ENCODE measurements around the gene SYT6.

Gene SYT6

DNA sequence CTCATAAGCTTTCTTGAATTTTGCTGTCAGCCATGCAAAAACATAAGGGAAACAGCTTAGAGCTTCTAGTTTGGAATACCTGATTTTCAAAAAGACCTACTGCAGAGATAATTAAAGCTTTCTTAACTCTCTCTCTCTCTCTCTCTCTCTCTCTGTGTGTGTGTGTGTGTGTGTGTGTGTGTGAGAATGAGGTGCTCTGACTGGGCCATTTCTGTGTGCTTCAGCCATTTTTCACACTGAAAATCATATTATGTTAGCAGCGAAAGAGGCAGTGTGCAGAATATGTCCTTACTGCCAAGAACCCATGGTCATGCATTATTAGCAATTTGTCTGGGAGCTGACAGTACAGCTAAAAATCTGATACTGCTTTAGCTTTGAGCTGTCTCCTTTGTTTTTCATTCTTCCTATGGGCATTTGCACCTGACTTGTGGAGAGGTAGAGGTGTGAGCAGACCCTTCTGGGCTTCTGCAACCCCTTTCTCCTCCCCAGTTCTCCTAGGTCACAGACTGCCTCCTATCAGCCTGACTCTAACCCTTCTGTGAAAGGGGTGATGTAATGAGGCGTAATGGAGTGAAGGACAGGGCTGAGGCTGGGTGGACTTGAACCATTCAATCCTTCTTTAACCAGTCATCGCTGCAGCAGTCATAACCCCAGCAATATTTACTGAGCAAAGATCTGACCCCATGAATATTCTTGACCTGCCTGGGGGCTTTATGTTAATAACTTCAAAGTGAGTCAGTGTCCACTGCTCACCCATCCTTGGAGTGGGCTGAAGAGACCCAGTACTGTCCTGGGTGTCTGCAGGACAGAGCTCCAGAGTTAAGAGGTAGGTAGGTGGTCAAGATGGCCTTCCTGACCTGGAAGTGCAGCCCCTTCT is 61.2 kb downstream of the SYT6 start:
- Histone ChIP-seq H3K9me3 (replicated peaks; ENCODE audit: insufficient read depth, low read length) (no peaks in the 10 kb centered on the region), H3F3A (ENCODE audit: insufficient read depth, low read length) (no peaks in the 10 kb centered on the region), H3K9ac (ENCODE audit: low read length) (no peak overlapping the region), H3K27ac (ENCODE audit: low read length) (no peak overlapping the region), H3K36me3 (replicated peaks; ENCODE audit: insufficient read depth, low read length) (no peaks in the 10 kb centered on the region), H3K4me2 (ENCODE audit: low read depth, low read length) (no peak overlapping the region), H4K20me1 (ENCODE audit: insufficient read depth, low read length) (no peaks in the 10 kb centered on the region), H3K4me3 (ENCODE audit: low read length) (no peak overlapping the region), H3K4me1 (ENCODE audit: low read length) (no peaks in the 10 kb centered on the region), H3K9me2 (replicated peaks; ENCODE audit: insufficient read depth, low read length) (no peaks in the 10 kb centered on the region), H2AFZ (ENCODE audit: low read length) (no peak overlapping the region), H3K27me3 (replicated peaks; ENCODE audit: insufficient read depth, low read length) (no peaks in the 10 kb centered on the region), H3K79me2 (ENCODE audit: low read length) (no peaks in the 10 kb centered on the region)
- TF ChIP-seq EZH2phosphoT487 (IDR thresholded peaks at IDR 0.05; ENCODE audit: low read length) (no peak), EZH2 (optimal IDR thresholded peaks at IDR 0.05; ENCODE audit: low read depth, low read length) (no peak)
- TF ChIP-seq, protein P1, sequence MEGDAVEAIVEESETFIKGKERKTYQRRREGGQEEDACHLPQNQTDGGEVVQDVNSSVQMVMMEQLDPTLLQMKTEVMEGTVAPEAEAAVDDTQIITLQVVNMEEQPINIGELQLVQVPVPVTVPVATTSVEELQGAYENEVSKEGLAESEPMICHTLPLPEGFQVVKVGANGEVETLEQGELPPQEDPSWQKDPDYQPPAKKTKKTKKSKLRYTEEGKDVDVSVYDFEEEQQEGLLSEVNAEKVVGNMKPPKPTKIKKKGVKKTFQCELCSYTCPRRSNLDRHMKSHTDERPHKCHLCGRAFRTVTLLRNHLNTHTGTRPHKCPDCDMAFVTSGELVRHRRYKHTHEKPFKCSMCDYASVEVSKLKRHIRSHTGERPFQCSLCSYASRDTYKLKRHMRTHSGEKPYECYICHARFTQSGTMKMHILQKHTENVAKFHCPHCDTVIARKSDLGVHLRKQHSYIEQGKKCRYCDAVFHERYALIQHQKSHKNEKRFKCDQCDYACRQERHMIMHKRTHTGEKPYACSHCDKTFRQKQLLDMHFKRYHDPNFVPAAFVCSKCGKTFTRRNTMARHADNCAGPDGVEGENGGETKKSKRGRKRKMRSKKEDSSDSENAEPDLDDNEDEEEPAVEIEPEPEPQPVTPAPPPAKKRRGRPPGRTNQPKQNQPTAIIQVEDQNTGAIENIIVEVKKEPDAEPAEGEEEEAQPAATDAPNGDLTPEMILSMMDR (IDR thresholded peaks at IDR 0.05; ENCODE audit: low read length): no peak
- DNase-seq: no peak

DNA sequence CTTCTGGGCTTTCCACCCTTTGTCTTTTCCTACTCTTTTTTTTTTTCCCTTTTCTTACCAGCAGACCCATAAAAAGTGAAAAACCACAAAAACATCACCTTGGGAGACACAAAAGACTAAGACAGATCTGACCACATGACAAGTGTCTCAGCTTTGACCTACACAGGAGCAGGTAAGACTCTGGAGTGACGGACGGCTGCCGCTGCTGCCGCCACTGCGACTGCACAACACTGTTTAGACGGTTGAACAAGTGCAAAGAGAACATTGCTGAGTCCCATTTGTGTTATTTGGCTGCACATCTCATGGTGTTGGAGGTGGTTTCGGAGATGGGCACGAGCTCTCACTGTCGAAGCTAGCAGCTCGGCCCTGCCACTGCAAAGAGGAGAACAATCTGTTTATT is 62.0 kb downstream of the SYT6 start:
- Histone ChIP-seq H3K4me2 (ENCODE audit: low read depth, low read length) (no peak overlapping the region), H3K9me2 (replicated peaks; ENCODE audit: insufficient read depth, low read length) (no peaks in the 10 kb centered on the region), H3F3A (ENCODE audit: insufficient read depth, low read length) (no peaks in the 10 kb centered on the region), H3K79me2 (ENCODE audit: low read length) (no peaks in the 10 kb centered on the region), H3K9me3 (replicated peaks; ENCODE audit: insufficient read depth, low read length) (no peaks in the 10 kb centered on the region), H4K20me1 (ENCODE audit: insufficient read depth, low read length) (no peaks in the 10 kb centered on the region), H3K36me3 (replicated peaks; ENCODE audit: insufficient read depth, low read length) (no peaks in the 10 kb centered on the region), H3K9ac (ENCODE audit: low read length) (no peak overlapping the region), H3K27ac (ENCODE audit: low read length) (no peak overlapping the region), H3K4me1 (ENCODE audit: low read length) (no peaks in the 10 kb centered on the region), H3K27me3 (replicated peaks; ENCODE audit: insufficient read depth, low read length) (no peaks in the 10 kb centered on the region), H2AFZ (ENCODE audit: low read length) (no peak overlapping the region), H3K4me3 (ENCODE audit: low read length) (no peak overlapping the region)
- DNase-seq: no peak
- no peak for TF ChIP-seq EZH2 (optimal IDR thresholded peaks at IDR 0.05; ENCODE audit: low read depth, low read length)
- no peak for TF ChIP-seq EZH2phosphoT487 (IDR thresholded peaks at IDR 0.05; ENCODE audit: low read length)
- TF ChIP-seq, protein P1 (IDR thresholded peaks at IDR 0.05; ENCODE audit: low read length): no peak

DNA sequence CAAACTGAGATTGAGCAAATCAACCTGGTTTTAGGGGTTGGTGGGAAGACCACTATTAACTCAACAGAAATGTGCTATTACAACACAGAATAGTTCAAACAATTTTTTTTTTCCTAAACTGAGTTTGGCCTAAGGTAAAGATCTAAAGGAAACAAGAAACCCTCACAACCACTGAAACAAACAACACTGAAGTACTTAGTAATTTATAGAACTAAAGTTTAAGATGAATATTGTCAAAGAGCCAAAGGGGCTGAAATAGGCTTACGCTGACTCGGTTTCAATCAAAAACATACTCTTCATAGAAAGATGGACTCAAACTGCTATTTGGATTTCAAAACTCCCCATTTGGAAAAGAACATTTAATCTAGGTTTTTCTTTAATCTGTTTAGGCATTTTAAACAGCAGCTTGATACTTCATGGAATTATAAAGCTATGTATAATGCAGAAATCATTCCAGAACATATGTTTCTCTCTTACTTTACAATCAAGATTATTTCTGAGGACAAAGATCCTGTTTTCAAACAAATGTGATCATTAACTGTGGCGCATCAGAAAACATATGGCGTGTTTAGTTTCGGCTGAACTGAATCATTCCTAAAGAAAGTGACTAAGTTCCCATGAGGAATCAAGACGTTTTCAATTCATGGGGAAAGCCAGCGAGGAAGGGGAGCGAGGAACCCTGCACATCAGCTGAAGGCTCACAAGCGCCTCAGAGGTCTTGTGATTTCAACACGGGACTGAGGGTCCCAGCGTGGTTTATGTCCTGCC is 62.7 kb downstream of the SYT6 start:
- Histone ChIP-seq H3K79me2 (ENCODE audit: low read length) (no peaks in the 10 kb centered on the region), H3K27me3 (replicated peaks; ENCODE audit: insufficient read depth, low read length) (no peaks in the 10 kb centered on the region), H3K9me2 (replicated peaks; ENCODE audit: insufficient read depth, low read length) (no peaks in the 10 kb centered on the region), H3K9ac (ENCODE audit: low read length) (no peak overlapping the region), H3K27ac (ENCODE audit: low read length) (no peak overlapping the region), H3K4me2 (ENCODE audit: low read depth, low read length) (no peak overlapping the region), H3K4me3 (ENCODE audit: low read length) (no peak overlapping the region), H4K20me1 (ENCODE audit: insufficient read depth, low read length) (no peaks in the 10 kb centered on the region), H3K9me3 (replicated peaks; ENCODE audit: insufficient read depth, low read length) (no peaks in the 10 kb centered on the region), H3K4me1 (ENCODE audit: low read length) (no peaks in the 10 kb centered on the region), H2AFZ (ENCODE audit: low read length) (no peak overlapping the region), H3K36me3 (replicated peaks; ENCODE audit: insufficient read depth, low read length) (no peaks in the 10 kb centered on the region), H3F3A (ENCODE audit: insufficient read depth, low read length) (no peaks in the 10 kb centered on the region)
- no peak for TF ChIP-seq EZH2 (optimal IDR thresholded peaks at IDR 0.05; ENCODE audit: low read depth, low read length)
- TF ChIP-seq EZH2phosphoT487 (IDR thresholded peaks at IDR 0.05; ENCODE audit: low read length): no peak
- TF ChIP-seq, protein P1 (IDR thresholded peaks at IDR 0.05; ENCODE audit: low read length): no peak
- DNase-seq: no peak

All from MM.1S (cell line).